Skeletal muscle satellite cell (primary cell): Measurements from ENCODE around the gene RYR2.
"Not testable (repeated sequence)": the region's sequence is repeated elsewhere in the genome, so short reads cannot be mapped to it uniquely, and the experiment has no call there.

ENCODE experiments used
- H3K27me3 ChIP-seq: 2 replicates; pipeline ENCODE4 v1.7.0; 2013; ENCODE audit warnings: low read length; ENCODE audit not compliant: control insufficient read depth, insufficient read depth
- H3K36me3 ChIP-seq: 2 replicates; pipeline ENCODE4 v1.7.0; 2013; ENCODE audit warnings: mild to moderate bottlenecking, control low read depth, low read length; ENCODE audit not compliant: insufficient read depth
- H3K4me1 ChIP-seq: 2 replicates; pipeline ENCODE4 v1.7.0; 2013; ENCODE audit warnings: low read length; ENCODE audit not compliant: control insufficient read depth, insufficient read depth
- H3K4me2 ChIP-seq: 2 replicates; pipeline ENCODE4 v1.7.0; 2013; ENCODE audit warnings: mild to moderate bottlenecking, low read length
- H3K4me3 ChIP-seq: 2 replicates; pipeline ENCODE4 v1.7.0; 2013; ENCODE audit warnings: low read length
- H3K9ac ChIP-seq: 2 replicates; pipeline ENCODE4 v1.7.0; 2013; ENCODE audit warnings: mild to moderate bottlenecking, low read depth, low read length, moderate library complexity
- H3K9me3 ChIP-seq: replicated peaks from 2 replicates; pipeline ENCODE4 v1.7.0; 2013; ENCODE audit warnings: mild to moderate bottlenecking, control low read depth, low read length

RYR2 gene

DNA sequence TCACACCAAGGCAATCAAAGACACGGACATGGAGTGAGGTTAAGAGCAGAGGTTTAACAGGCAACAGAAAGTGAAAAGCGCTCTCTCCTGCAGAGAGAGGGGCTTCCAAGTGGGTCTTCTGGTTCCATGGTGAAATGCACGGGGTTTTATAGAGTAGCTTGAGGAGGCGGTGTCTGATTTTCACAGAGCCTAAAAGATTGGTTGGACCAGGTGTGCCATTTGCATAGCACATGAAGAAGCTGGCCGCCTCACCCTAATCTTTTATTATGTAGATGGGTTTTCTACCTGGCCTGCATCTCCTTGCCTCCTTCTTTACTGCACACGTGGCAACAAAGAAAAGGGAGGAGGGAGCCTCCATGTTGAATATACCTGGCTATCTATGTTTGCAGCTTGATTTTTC lies 197.3 kb downstream of the RYR2 start:
- no peak overlapping the region for H3K4me3 ChIP-seq
- no peaks in the 10 kb centered on the region for H3K9me3 ChIP-seq
- H3K9ac ChIP-seq = no peak overlapping the region

DNA sequence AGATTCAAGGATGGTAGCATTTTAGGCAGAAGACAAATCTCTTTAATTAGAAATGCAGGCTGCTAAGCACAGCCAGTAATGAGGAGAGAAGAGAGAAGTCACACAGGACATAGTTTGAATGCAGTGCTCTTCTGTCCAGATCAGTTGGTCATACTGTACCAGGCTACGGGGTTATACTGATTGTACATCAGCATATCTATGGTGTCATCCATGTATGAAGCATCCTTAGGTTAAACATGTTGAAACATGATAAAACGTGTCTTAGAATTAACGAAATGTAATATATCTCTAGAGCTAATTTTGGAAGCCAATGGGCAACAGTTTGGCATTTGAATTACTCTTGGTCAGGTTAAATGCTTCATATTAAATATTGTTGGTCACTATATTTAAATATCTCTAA lies 199.1 kb downstream of the RYR2 start:
- H3K36me3 ChIP-seq = no peaks in the 10 kb centered on the region
- H3K27me3 ChIP-seq = no peaks in the 10 kb centered on the region
- H3K4me3 ChIP-seq = no peak overlapping the region
- no peak overlapping the region for H3K4me2 ChIP-seq
- H3K4me1 ChIP-seq = no peaks in the 10 kb centered on the region
- no peaks in the 10 kb centered on the region for H3K9me3 ChIP-seq
- H3K9ac ChIP-seq = no peak overlapping the region

More for the DNA sequence above, 197.3 kb downstream of the RYR2 start:
- Histone ChIP-seq H3K4me1 (no peaks in the 10 kb centered on the region), H3K27me3 (no peaks in the 10 kb centered on the region), H3K36me3 (no peaks in the 10 kb centered on the region), H3K4me2 (no peak overlapping the region)

DNA sequence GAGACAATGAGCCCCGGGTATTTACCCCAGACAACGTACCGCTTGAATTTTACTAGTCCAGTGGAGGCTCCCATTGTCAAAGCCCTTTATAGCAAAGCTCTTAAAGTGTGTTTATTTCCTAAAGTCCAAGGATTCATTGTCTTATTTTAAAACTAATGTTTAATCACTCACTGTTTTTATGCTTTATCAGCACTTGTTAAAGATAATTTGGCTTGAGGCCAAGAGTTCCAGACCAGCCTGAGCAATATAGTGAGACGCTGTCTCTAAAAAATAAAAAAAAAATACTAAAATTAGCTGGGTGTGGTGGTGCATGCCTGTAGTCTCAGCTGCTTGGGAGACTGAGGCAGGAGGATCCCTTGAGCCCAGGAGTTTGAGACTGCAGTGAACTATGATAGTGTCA lies 202.8 kb downstream of the RYR2 start:
- H3K9ac ChIP-seq = no peak overlapping the region
- no peak overlapping the region for H3K4me3 ChIP-seq
- H3K9me3 ChIP-seq = no peaks in the 10 kb centered on the region
- no peak overlapping the region for H3K4me2 ChIP-seq
- no peaks in the 10 kb centered on the region for H3K36me3 ChIP-seq
- no peaks in the 10 kb centered on the region for H3K4me1 ChIP-seq
- no peaks in the 10 kb centered on the region for H3K27me3 ChIP-seq

DNA sequence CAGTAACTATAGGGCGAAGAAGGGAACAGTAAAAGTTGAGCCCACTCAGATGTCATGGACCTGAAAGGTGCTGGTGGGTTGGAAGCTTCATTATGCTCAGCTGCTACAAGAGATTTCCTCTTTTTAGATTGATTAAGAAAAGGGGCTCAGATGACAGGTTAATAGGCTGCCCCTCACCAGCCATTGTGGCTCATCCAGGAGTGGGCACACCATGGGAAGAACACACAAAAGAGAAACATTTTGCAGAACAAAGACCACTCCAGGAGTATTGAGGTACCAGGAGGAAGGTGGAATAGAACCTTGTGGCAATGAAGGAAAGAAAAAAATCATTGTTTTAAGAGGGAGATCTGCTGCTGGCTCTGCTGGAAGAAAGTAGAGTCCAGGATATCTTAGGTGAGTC lies 205.5 kb downstream of the RYR2 start:
- Histone ChIP-seq H3K36me3 (no peaks in the 10 kb centered on the region), H3K4me2 (no peak overlapping the region), H3K4me1 (no peaks in the 10 kb centered on the region), H3K9me3 (no peaks in the 10 kb centered on the region), H3K27me3 (no peaks in the 10 kb centered on the region), H3K9ac (no peak overlapping the region), H3K4me3 (no peak overlapping the region)

DNA sequence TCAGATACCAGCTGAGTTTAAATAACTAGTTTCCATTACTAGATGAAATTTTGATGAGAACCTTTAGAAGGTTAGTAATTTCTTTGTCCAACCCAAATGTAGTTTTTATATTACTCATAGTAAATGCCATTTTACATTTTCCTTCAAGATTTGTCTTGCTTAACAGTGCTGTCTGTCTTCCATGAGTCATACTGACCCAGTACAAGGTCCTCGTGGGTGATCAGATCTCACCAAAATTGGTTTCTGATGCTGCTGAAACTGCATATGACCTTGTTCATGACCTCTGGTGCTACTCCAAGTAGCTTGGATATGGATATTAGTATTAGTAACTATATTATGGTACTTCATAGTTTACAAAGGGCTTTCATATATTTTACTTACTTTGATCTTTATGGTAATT lies 207.1 kb downstream of the RYR2 start:
- Histone ChIP-seq H3K4me1 (no peaks in the 10 kb centered on the region), H3K4me2 (no peak overlapping the region), H3K9ac (no peak overlapping the region), H3K4me3 (no peak overlapping the region), H3K9me3 (no peaks in the 10 kb centered on the region), H3K36me3 (no peaks in the 10 kb centered on the region), H3K27me3 (no peaks in the 10 kb centered on the region)

DNA sequence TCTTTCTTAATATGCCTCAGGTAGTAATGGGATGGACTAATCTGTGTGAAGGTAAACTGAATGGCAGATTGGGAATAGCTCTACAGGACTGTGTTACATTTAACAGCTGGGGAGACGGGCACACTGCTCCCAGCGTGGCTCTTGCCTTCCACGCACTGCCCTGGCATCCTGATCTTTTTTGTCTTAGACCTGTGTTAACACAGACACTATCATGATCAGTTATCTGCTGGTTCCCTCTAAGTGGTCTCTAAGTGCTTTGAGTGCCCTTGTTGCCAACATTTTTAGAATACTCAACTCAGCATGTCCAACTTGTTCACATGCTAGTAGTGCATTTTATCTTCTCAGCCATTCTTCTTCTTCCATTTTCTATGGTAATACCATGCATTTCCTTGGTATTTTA lies 208.1 kb downstream of the RYR2 start:
- Histone ChIP-seq H3K9me3 (no peaks in the 10 kb centered on the region), H3K4me1 (no peaks in the 10 kb centered on the region), H3K9ac (no peak overlapping the region), H3K27me3 (no peaks in the 10 kb centered on the region), H3K36me3 (no peaks in the 10 kb centered on the region), H3K4me3 (no peak overlapping the region), H3K4me2 (no peak overlapping the region)

DNA sequence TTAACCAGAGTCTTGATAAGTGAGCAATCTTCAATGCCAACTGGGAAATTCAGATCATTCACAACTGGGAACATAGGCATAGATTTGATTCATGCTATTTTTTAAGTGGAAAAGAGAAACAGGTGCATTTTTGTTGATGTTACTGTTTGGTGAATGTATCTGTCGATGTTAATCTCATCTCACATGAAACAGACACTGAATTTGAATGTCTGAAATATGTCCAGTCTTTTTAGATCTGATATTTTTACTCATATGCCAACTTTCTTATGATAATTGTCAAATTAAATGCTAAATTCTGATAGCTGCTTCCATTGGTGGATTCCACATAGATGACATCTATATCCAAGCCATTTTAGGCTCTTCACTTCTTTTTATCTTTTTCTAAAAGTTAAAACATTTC lies 213.1 kb downstream of the RYR2 start:
- Histone ChIP-seq H3K4me3 (no peak overlapping the region), H3K4me1 (no peaks in the 10 kb centered on the region), H3K4me2 (no peak overlapping the region), H3K9ac (no peak overlapping the region), H3K27me3 (no peaks in the 10 kb centered on the region), H3K36me3 (no peaks in the 10 kb centered on the region), H3K9me3 (no peaks in the 10 kb centered on the region)

DNA sequence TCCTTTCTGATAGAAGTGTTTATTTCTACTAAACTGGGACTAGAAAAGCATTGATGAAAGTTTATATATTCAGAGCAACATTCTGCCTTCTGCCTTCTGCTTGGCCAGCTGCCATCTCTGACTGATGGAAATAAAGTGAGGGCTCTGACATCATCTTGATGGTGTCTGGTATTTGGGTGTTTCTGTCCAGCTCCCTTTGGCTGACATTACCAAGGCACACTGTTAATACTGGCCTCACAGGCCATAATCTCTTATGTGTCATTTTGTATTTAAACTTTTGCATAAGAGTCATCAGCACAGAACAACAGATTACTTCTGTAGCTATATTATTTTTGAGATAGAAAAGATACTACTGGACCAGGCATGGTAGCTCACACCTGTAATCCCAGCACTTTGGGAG lies 216.9 kb downstream of the RYR2 start:
- no peak overlapping the region for H3K4me2 ChIP-seq
- no peaks in the 10 kb centered on the region for H3K36me3 ChIP-seq
- no peak overlapping the region for H3K4me3 ChIP-seq
- H3K4me1 ChIP-seq = no peaks in the 10 kb centered on the region
- no peak overlapping the region for H3K9ac ChIP-seq
- no peaks in the 10 kb centered on the region for H3K9me3 ChIP-seq
- H3K27me3 ChIP-seq = no peaks in the 10 kb centered on the region

DNA sequence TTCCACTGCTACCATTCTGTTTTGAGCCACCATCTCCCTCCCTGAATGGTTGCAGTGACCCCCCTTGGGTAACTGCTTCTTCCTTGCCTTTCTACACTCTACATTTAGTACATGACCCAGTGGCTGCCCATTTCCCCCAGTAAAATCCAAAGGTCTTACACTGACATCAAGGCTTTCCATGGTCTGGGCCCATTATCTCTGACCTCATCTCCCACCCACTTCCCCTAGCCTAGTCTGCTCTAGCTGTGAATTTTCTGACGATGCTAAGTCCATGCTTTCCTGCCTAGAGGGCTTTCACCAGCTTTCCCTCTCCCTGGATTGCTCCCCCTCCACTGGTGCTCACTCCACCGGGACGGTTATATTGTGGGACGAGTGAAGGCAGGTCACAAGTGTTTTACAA lies 219.2 kb downstream of the RYR2 start:
- Histone ChIP-seq H3K4me2 (no peak overlapping the region), H3K4me1 (no peaks in the 10 kb centered on the region), H3K36me3 (no peaks in the 10 kb centered on the region), H3K27me3 (no peaks in the 10 kb centered on the region), H3K9me3 (no peaks in the 10 kb centered on the region), H3K4me3 (no peak overlapping the region), H3K9ac (no peak overlapping the region)

DNA sequence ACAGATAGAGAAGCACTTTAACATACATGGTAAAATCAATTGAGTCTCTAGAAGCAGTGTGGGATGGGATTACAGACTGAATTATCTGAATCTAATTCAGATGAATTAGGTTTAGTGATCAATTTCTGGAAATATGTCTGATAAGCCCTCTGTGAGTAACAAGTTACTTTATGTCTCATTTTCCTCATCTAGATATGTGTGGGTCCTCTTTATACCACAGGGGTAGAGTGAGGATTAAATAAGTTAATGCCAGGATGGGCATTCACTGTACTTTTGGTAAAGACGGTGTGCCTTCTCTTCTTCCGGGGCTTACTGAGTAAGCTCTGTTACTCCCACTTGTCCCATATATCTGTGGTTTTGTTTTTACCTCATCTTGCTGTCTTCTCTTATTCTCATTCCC lies 225.8 kb downstream of the RYR2 start:
- Histone ChIP-seq H3K9me3 (no peaks in the 10 kb centered on the region), H3K4me3 (no peak overlapping the region), H3K4me1 (no peaks in the 10 kb centered on the region), H3K27me3 (no peaks in the 10 kb centered on the region), H3K9ac (no peak overlapping the region), H3K4me2 (no peak overlapping the region), H3K36me3 (no peaks in the 10 kb centered on the region)

DNA sequence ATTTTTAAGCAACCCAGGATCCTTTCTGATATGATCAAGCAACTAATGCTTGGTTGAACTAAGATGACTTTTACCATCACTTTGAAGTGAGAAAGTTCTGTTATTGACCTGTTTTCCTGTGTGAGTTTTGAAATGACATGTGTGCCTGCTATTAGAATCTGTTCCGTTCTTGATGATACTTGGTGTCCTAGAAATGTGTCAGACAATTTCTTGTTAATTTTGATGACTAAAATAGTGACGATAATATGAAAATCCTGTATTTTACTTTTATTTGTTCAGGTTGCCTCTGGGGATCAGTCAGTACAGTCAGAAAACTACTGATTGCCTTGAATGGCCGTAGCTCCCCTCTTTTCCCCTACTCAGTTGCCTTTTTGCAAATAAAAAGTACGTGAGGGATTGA lies 228.0 kb downstream of the RYR2 start:
- Histone ChIP-seq H3K27me3 (no peaks in the 10 kb centered on the region), H3K4me2 (no peak overlapping the region), H3K9ac (no peak overlapping the region), H3K4me1 (no peaks in the 10 kb centered on the region), H3K36me3 (no peaks in the 10 kb centered on the region), H3K9me3 (no peaks in the 10 kb centered on the region), H3K4me3 (no peak overlapping the region)

DNA sequence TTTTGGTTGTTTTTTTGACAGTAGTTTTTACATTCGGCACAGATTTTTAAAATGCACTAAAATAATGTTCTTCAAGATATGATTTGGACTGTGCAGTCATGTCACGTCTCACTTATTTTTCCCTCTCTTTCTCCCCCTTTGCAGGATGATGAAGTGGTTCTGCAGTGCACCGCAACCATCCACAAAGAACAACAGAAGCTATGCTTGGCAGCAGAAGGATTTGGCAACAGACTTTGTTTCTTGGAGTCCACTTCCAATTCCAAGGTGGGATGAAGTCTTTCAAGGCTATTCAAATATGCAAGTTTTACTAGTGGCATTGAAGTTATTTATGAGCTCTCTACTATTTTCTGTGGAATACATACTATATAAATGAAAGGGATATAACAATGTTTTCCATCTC lies 228.4 kb downstream of the RYR2 start:
- no peak overlapping the region for H3K4me3 ChIP-seq
- H3K9ac ChIP-seq = no peak overlapping the region

DNA sequence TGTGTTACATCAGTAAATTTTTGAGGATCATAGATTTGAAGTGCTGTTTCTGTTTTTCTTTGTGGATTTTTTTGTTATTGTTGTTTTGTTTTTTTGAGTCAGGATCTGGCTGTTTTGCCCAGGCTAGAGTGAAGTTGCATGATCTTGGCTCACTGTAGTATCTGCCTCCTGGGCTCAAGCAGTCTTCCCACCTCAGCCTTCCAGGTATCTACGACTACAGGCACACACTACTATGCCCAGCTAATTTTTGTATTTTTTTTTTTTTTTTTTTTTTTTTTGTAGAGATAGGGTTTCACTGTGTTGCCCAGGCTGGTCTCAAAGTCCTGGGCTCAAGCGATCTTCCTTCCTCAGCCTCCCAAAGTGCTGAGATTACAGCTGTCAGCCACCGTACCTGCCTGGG lies 236.0 kb downstream of the RYR2 start:
- H3K9ac ChIP-seq = not testable (repeated sequence)

More for the DNA sequence above, 228.4 kb downstream of the RYR2 start:
- Histone ChIP-seq H3K9me3 (no peaks in the 10 kb centered on the region), H3K36me3 (no peaks in the 10 kb centered on the region), H3K4me1 (no peaks in the 10 kb centered on the region), H3K27me3 (no peaks in the 10 kb centered on the region), H3K4me2 (no peak overlapping the region)

More for the DNA sequence above, 236.0 kb downstream of the RYR2 start:
- not testable (repeated sequence) for H3K9me3 ChIP-seq, H3K27me3 ChIP-seq, H3K4me3 ChIP-seq, H3K36me3 ChIP-seq, H3K4me2 ChIP-seq, H3K4me1 ChIP-seq
